ENCODE data around the gene HOXD10. TPM values are rescaled to one million over a fixed set of nuclear protein-coding genes. Genes with fewer than 3 reads are reported as not detected.
A peak's percentile ranks its signal among the peaks of the same experiment; 100 is the strongest.

Gene HOXD10
- total RNA-seq, 1 donor from 2014 or later = 14.3 TPM

DNA sequence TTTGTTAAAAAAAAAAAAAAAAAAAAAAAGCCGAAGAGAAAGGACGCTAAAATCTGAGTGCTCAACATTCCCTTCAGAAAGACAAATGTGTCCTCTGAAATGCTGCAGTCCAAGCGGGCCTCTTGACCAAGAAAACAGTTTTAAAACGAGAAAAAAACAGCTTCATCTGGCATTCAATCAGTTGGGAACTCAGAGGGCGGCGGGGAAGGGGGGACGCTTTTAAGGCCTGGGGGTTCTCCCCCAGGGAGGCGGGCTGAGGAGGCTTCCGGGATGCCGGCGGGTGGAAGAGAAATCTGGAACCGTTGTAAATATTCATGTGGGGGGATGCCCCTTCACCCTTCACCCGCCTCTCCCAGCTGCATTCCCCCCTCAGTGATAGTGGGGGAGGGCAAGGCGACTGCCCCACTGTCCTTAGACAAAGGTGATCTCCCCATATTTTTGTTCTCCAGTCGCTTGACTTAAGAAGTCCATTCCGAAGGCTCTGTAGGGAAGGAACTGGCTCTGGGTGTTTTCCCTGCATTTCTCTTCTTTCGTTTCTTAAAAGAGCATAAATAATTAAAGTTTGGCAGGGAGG, 12.7 kb upstream of the HOXD10 start:
- no peak for DNase-seq (ENCODE audit: low read depth)
- TF ChIP-seq, protein P1, sequence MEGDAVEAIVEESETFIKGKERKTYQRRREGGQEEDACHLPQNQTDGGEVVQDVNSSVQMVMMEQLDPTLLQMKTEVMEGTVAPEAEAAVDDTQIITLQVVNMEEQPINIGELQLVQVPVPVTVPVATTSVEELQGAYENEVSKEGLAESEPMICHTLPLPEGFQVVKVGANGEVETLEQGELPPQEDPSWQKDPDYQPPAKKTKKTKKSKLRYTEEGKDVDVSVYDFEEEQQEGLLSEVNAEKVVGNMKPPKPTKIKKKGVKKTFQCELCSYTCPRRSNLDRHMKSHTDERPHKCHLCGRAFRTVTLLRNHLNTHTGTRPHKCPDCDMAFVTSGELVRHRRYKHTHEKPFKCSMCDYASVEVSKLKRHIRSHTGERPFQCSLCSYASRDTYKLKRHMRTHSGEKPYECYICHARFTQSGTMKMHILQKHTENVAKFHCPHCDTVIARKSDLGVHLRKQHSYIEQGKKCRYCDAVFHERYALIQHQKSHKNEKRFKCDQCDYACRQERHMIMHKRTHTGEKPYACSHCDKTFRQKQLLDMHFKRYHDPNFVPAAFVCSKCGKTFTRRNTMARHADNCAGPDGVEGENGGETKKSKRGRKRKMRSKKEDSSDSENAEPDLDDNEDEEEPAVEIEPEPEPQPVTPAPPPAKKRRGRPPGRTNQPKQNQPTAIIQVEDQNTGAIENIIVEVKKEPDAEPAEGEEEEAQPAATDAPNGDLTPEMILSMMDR (conservative IDR thresholded peaks at IDR 0.05; ENCODE audit: low read depth, low read length) = no peak
- peak overlapping the region; percentile 49 for H3K4me3 ChIP-seq (ENCODE audit: low read depth, low read length)

DNA sequence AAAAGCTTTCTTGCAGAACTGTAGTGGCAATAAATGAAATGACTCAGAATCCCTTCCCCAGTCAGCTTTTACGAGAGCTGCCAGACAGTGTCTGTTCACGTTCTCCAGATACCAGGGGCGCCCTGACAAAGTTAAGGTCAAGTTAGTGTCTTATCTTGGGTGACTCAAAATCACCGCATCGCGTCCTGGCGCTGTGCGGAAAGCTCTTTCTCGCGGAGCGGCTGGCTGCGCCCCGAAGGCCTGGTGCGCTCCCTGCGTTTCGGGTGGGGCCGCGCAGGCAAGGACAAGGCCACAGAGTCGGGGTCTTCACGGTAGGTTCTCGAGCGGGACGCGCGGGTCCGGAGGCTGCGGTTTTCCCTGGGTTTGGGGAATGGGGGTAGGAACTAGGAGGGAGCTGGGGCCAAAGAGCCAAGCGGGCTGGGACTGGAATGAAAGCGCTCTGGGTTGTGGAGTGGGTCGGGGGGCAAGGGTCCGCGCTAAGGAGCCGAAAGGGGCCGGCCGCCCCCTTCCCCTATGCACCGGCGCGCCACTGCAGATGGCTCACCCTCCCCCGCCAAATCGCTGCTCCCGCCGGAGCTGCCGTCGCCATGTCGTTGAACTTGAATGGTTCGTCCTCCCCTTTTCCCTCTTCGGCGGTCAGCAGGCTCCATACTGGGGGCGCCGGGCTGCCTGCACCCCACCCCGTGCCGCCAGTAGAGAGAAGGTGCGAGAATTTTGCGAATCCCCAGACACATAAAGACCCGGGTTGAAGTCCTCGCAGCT, 12.1 kb upstream of the HOXD10 start:
- peak overlapping the region; percentile 49 for H3K4me3 ChIP-seq (ENCODE audit: low read depth, low read length)
- TF ChIP-seq, protein P1 (conservative IDR thresholded peaks at IDR 0.05; ENCODE audit: low read depth, low read length) = no peak
- no peak for DNase-seq (ENCODE audit: low read depth)

DNA sequence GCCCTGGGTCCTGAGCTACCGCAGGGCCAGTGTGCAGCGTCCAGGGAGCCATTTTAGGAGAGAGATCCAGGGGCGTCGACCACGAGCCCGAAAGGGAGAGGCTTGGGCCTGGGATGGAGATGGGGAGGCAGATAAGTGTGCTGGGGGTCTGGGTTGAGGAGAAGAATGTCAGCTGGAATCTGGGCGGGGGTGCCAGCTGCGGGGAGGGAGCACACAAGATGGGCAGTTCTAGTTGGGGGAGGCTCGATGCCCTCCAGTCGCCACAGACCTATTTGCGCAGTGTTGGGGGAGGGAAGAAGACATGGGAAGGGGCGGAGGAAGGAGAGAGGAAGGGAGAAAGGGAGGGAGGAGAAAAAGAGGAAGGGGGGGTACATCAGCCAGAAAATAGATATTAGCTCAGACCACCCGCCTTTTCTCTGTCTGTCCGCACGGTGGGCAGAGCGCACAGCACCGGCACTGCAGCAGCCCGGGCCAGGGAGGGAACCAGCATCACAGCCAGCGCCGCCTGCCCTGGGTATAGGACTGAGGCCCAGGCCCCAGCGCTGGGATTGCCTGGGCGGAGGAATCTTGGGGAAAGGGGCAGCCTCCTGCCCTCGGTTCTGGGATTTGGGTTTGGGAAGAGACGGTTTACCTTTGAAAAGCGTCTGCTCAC, 11.4 kb upstream of the HOXD10 start:
- TF ChIP-seq, protein P1 (conservative IDR thresholded peaks at IDR 0.05; ENCODE audit: low read depth, low read length) = no peak
- H3K4me3 ChIP-seq (ENCODE audit: low read depth, low read length) = peak overlapping the region; percentile 49
- DNase-seq (ENCODE audit: low read depth) = no peak

DNA sequence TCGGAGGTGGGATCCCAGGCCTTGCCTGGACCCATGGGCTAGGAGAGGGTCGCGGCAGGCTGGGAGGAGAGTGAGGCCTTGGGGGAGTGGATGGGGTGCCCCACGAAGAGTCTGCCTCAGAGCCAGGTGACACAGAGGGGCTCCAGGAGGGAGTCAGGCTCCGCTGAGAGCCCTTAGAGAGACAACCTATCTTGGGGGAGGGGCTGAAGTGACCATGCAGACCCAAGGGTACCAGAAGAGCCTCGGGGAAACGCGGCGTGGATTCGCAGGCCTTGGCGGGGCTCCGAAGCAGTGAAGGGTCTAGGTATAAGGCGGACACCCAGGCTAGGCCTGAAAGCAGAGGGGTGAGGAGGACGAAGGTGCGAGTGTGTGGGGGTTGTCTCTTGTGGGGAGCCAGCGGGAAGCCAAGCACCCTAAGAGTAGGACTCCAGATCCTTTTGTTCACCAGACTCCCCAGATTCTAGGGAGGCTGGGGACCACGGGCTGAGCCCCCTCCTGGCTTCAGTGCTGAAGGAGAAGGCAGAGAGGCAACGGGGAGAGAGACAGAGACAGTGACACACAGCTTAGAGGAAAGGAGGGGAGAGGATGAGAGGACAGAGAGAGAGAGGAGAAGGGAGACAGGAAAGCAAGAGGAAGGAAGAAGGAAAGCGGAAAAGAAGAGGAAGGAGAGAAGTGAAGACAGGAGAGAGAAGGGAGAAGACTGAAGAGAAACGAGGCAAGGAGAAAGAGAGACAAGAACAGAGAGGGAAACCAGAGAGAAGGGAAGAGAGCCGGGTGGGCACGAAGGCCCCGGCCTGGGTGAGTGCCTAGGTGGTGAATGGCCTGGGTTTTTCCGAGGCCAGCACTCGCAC, 10.6 kb upstream of the HOXD10 start:
- TF ChIP-seq, protein P1 (conservative IDR thresholded peaks at IDR 0.05; ENCODE audit: low read depth, low read length) = no peak
- DNase-seq (ENCODE audit: low read depth) = no peak
- peak overlapping the region; percentile 49 for H3K4me3 ChIP-seq (ENCODE audit: low read depth, low read length)

DNA sequence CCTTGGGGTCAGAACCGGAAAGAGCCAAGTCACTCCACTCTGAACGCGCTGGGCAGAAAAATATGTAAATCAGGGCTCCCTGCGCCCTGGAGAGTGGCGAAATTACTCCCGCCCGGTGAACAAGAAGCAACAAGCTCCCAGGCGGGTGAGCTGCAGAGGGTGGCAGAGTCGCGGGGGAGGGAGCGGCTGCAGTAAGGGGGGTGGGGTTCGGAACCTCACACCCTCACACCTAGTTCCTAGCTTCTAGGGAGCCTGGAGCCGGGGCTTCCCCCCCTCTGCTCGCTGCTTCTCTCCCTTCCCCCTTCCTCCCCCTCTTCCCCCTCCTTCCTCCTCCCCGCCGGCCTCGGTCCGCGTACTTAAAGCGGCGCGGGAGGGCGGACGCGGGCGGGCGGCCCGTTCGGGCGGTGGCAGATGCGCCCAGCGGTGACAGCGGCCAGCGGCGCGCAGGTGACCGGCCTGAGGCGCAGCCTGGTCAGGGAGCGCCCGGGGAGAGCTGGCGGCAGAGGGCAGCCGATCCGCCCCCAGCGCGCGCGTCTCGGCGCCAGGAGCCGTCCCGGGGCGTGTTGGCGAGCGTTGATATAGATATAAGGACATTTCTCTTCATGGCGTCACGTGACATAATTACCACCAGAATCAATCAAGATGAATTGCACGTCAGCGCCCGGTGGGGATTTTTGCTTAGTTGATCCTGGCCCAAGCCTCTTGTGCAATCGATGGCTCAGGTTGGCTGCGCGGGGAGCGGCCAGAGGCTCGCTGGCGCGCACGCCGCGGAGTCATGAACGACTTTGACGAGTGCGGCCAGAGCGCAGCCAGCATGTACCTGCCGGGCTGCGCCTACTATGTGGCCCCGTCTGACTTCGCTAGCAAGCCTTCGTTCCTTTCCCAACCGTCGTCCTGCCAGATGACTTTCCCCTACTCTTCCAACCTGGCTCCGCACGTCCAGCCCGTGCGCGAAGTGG, 9.7 kb upstream of the HOXD10 start, which contains the start of gene HOXD11:
Gene HOXD11, plus strand, starts transcription at position 700 of the 959 bp plus-strand sequence. Its CDS starts 76 bp downstream, at position 776.
- TF ChIP-seq, protein P1 (conservative IDR thresholded peaks at IDR 0.05; ENCODE audit: low read depth, low read length) = no peak
- DNase-seq (ENCODE audit: low read depth) = no peak
- peak within 1 kb of the TSS; percentile 49 for H3K4me3 ChIP-seq (ENCODE audit: low read depth, low read length)

All from epithelial cell of proximal tubule (primary cell).